ENCODE data around the gene ILKAP. TPM values are rescaled to one million over a fixed set of nuclear protein-coding genes. Genes with fewer than 3 reads are reported as not detected.

ILKAP gene
- total RNA-seq, 1 experiment from 2014 or later: 49.9 TPM

DNA sequence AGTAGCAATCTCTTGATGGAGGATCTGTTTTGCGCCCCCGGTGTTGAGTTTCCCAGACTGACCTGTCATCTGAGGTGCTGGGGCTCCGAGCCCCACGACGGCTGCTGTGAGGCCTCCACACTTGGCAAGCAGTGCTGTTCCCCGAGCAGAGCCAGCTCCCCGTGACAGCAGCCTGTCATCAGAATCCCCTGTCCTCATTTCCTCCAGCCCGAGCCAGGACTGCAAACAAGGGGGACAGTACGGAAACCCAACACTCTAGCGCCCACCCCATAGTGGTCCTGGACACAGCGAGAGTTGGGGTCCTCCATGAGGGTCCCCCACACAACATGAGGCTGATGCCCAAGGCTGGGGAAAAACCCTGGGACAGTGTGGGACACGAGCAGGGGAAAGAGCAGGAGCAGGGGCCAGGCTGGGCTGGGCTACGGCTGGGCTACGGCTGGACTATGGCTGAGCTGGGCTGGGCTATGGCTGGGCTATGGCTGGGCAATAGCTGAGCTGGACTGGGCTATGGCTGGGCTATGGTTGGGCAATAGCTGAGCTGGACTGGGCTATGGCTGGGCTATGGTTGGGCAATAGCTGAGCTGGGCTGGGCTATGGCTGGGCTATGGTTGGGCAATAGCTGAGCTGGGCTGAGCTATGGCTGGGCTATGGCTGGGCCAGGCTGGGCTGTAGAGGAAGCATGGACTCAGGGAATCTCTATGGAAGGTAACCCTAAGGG lies 66.5 kb downstream of the ILKAP start:
- H3K9me3 ChIP-seq (ENCODE audit: control insufficient read depth, insufficient read depth, low read depth, low read length): no peaks in the 10 kb centered on the region
- no peaks in the 10 kb centered on the region for H3K36me3 ChIP-seq (ENCODE audit: control insufficient read depth, insufficient read depth, low read length)
- H3K4me1 ChIP-seq (ENCODE audit: control insufficient read depth, insufficient read depth, low read length): peaks cover 16% of the 10 kb centered on the region
- no TSS peak for BruUV-seq (replicated peaks)
- no peak overlapping the region for H3K4me3 ChIP-seq (ENCODE audit: low read depth in 2 of 2, low read length in 2 of 2)
- DNase-seq (ENCODE audit: low read depth, low spot score) (no peak), ATAC-seq (no peak)
- intact Hi-C loops (cut with micrococcal nuclease; ENCODE audit: unreplicated experiment): no loop called here
- POLR2A ChIA-PET: interaction anchor here (0.6 kb wide), 1 partner anchor 231 kb away, joined by 7 read pairs; no protein-coding TSS in a partner anchor
- TF ChIP-seq, protein P1, sequence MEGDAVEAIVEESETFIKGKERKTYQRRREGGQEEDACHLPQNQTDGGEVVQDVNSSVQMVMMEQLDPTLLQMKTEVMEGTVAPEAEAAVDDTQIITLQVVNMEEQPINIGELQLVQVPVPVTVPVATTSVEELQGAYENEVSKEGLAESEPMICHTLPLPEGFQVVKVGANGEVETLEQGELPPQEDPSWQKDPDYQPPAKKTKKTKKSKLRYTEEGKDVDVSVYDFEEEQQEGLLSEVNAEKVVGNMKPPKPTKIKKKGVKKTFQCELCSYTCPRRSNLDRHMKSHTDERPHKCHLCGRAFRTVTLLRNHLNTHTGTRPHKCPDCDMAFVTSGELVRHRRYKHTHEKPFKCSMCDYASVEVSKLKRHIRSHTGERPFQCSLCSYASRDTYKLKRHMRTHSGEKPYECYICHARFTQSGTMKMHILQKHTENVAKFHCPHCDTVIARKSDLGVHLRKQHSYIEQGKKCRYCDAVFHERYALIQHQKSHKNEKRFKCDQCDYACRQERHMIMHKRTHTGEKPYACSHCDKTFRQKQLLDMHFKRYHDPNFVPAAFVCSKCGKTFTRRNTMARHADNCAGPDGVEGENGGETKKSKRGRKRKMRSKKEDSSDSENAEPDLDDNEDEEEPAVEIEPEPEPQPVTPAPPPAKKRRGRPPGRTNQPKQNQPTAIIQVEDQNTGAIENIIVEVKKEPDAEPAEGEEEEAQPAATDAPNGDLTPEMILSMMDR (IDR thresholded peaks at IDR 0.05): no peak
- TF ChIP-seq SIN3A (IDR thresholded peaks at IDR 0.05; ENCODE audit: borderline replicate concordance, insufficient read depth, low read depth, low read length) (no peak), POLR2AphosphoS5 (IDR thresholded peaks at IDR 0.05; ENCODE audit: low read depth, low read length) (no peak), TCF7L2 (IDR thresholded peaks at IDR 0.05; ENCODE audit: low read depth, low read length) (no peak), REST (IDR thresholded peaks at IDR 0.05; ENCODE audit: insufficient read depth in 1 of 2, low read depth in 2 of 2, low read length in 1 of 2) (no peak)
- CTCF ChIA-PET: interaction anchor here (1.6 kb wide), 1 partner anchor 9 kb away, joined by 6 read pairs; no protein-coding TSS in a partner anchor
- no peaks in the 10 kb centered on the region for H3K27me3 ChIP-seq (ENCODE audit: control insufficient read depth, insufficient read depth, low read length)
- in situ Hi-C loops (cut with HindIII; ENCODE audit: low pct_unique_long_range_greater_than_20kb, low sequenced_read_pairs): no loop called here
- H3K27ac ChIP-seq (ENCODE audit: low read length): no peak overlapping the region

GRCh38 chr2:238135601-238136150 lies 67.8 kb downstream of the ILKAP start:
- no peak for DNase-seq (ENCODE audit: low read depth, low spot score)
- no peak for ATAC-seq
- intact Hi-C loops (cut with micrococcal nuclease; ENCODE audit: unreplicated experiment) (no loop called here), in situ Hi-C loops (cut with HindIII; ENCODE audit: low pct_unique_long_range_greater_than_20kb, low sequenced_read_pairs) (no loop called here)
- no peak overlapping the region for H3K27ac ChIP-seq (ENCODE audit: low read length)
- no peaks in the 10 kb centered on the region for H3K36me3 ChIP-seq (ENCODE audit: control insufficient read depth, insufficient read depth, low read length)
- H3K9me3 ChIP-seq (ENCODE audit: control insufficient read depth, insufficient read depth, low read depth, low read length): no peaks in the 10 kb centered on the region
- no peak overlapping the region for H3K4me3 ChIP-seq (ENCODE audit: low read depth in 2 of 2, low read length in 2 of 2)
- POLR2A ChIA-PET: no interaction called here
- no peaks in the 10 kb centered on the region for H3K27me3 ChIP-seq (ENCODE audit: control insufficient read depth, insufficient read depth, low read length)
- no TSS peak for BruUV-seq (replicated peaks)
- TF ChIP-seq REST (IDR thresholded peaks at IDR 0.05; ENCODE audit: insufficient read depth in 1 of 2, low read depth in 2 of 2, low read length in 1 of 2): no peak
- TF ChIP-seq TCF7L2 (IDR thresholded peaks at IDR 0.05; ENCODE audit: low read depth, low read length): no peak
- no peak for TF ChIP-seq POLR2AphosphoS5 (IDR thresholded peaks at IDR 0.05; ENCODE audit: low read depth, low read length)
- CTCF ChIA-PET: no interaction called here
- H3K4me1 ChIP-seq (ENCODE audit: control insufficient read depth, insufficient read depth, low read length): peaks cover 8% of the 10 kb centered on the region

Measured in Panc1 (cell line).